IPS-18a (cell line): Measurements from ENCODE around the gene TSR1.

Experiments
- H3K27ac ChIP-seq: one replicate; pipeline ENCODE4 v1.5.1; 2013; ENCODE audit warnings: low read length
- H3K27me3 ChIP-seq: one replicate; pipeline ENCODE4 v1.6.1; 2013; ENCODE audit warnings: mild to moderate bottlenecking, low read length; ENCODE audit not compliant: control insufficient read depth, insufficient read depth
- H3K36me3 ChIP-seq: one replicate; pipeline ENCODE4 v1.6.1; 2013; ENCODE audit warnings: low read depth, low read length; ENCODE audit not compliant: control insufficient read depth
- H3K4me1 ChIP-seq: one replicate; pipeline ENCODE4 v1.6.1; 2013; ENCODE audit warnings: low read depth, low read length; ENCODE audit not compliant: control insufficient read depth
- H3K4me3 ChIP-seq: one replicate; pipeline ENCODE4 v1.5.1; 2013; ENCODE audit warnings: low read length
- H3K9ac ChIP-seq: one replicate; pipeline ENCODE4 v1.6.1; 2013; ENCODE audit warnings: mild to moderate bottlenecking, low read length, moderate library complexity
- H3K9me3 ChIP-seq: one replicate; pipeline ENCODE4 v1.6.1; 2013; ENCODE audit warnings: low read depth, low read length; ENCODE audit not compliant: control insufficient read depth

Gene TSR1

GRCh38 chr17:2336215-2336851 is at the start of gene TSR1:
Gene TSR1, minus strand, starts transcription at chr17:2336457. Its CDS starts 30 bp downstream, at chr17:2336427.
- Histone ChIP-seq H3K27ac (peak within 1 kb of the TSS; percentile 54), H3K4me1 (peaks cover 18% of the 10 kb centered on the region), H3K4me3 (peak within 1 kb of the TSS; percentile 93), H3K36me3 (peaks cover 37% of the 10 kb centered on the region), H3K27me3 (no peaks in the 10 kb centered on the region), H3K9me3 (no peaks in the 10 kb centered on the region), H3K9ac (peak within 1 kb of the TSS; percentile 93)

- Histone ChIP-seq H3K4me3 (no peak overlapping the region), H3K9ac (no peak overlapping the region), H3K36me3 (no peaks in the 10 kb centered on the region), H3K27ac (no peak overlapping the region), H3K4me1 (peaks cover 5% of the 10 kb centered on the region), H3K27me3 (no peaks in the 10 kb centered on the region), H3K9me3 (no peaks in the 10 kb centered on the region)
These were observed 49.3 kb upstream of the TSR1 start for GRCh38 chr17:2385240-2386210.

GRCh38 chr17:2384439-2385127 is 48.3 kb upstream of the TSR1 start:
- Histone ChIP-seq H3K27ac (no peak overlapping the region), H3K36me3 (no peaks in the 10 kb centered on the region), H3K9ac (no peak overlapping the region), H3K4me3 (no peak overlapping the region), H3K27me3 (no peaks in the 10 kb centered on the region), H3K9me3 (no peaks in the 10 kb centered on the region), H3K4me1 (peaks cover 5% of the 10 kb centered on the region)

DNA sequence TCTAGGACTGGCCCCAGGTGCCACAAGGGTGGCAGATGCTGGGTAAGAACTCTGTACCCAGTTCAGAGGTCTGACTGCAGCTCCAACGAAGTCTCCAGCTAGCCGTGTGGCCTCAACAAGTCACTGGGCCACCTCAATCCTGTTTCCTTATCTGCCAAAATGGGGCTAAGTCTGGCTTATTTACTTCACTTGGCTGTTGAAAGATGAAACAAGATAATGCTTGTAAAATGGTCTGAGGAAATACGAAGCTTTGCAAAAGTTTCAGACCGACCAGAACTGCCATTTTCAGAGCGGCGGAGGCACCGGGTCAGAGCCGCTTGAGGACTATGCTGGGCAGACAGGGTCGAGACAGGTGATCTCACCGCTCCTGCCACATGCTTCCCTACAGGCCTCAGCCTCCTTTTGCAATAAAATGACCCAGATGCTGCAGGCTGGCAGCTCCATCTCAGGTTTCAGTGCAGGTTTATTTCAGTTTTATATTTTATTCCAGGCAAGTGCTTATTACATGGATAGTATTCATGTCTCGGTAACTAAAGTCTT is 47.4 kb upstream of the TSR1 start:
- no peaks in the 10 kb centered on the region for H3K27me3 ChIP-seq
- no peak overlapping the region for H3K4me3 ChIP-seq
- no peak overlapping the region for H3K9ac ChIP-seq
- H3K27ac ChIP-seq: no peak overlapping the region
- peaks cover 5% of the 10 kb centered on the region for H3K4me1 ChIP-seq
- H3K9me3 ChIP-seq: no peaks in the 10 kb centered on the region
- H3K36me3 ChIP-seq: no peaks in the 10 kb centered on the region

DNA sequence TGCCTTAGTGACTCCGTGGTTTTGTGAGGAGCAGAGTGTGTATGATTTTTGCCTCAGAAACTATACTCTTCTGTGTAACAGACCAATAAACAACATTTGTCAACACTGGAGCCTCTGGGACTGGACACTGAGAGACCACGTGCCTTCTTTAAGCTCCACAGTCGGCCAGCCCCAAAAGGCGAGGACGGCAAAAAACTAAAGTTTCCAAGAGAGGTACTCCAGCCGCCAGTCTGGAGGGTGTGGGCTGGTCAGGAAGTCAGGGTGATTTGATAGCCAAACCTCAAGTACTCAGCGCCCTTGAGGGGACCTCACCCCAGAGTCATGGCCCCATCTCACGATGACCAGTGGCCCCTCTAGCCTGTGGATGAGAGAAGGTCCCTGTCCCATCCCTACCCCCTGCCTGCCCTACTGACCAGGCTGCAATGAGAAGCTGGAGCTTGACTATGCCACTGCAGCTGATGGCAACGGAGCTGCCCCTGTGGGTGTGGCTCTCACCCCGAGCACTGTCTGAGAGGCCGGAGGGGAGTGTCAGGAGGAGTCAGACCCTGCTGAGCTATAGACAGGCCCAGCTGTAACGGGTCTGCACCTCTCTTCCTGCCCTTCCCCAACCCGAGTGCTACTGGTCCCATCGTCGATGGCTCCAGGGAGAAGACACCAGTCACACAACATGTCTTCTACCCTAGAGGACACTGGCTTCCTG is 44.8 kb upstream of the TSR1 start:
- no peaks in the 10 kb centered on the region for H3K9me3 ChIP-seq
- no peak overlapping the region for H3K27ac ChIP-seq
- no peak overlapping the region for H3K4me3 ChIP-seq
- H3K9ac ChIP-seq: no peak overlapping the region
- peaks cover 5% of the 10 kb centered on the region for H3K4me1 ChIP-seq
- H3K36me3 ChIP-seq: no peaks in the 10 kb centered on the region
- H3K27me3 ChIP-seq: no peaks in the 10 kb centered on the region

GRCh38 chr17:2380226-2380922 is 44.1 kb upstream of the TSR1 start:
- H3K9ac ChIP-seq: no peak overlapping the region
- no peak overlapping the region for H3K4me3 ChIP-seq
- H3K27ac ChIP-seq: no peak overlapping the region
- no peaks in the 10 kb centered on the region for H3K9me3 ChIP-seq
- no peaks in the 10 kb centered on the region for H3K27me3 ChIP-seq
- H3K4me1 ChIP-seq: peaks cover 2% of the 10 kb centered on the region
- no peaks in the 10 kb centered on the region for H3K36me3 ChIP-seq

GRCh38 chr17:2379489-2380225 is 43.4 kb upstream of the TSR1 start:
- H3K9ac ChIP-seq: no peak overlapping the region
- no peaks in the 10 kb centered on the region for H3K27me3 ChIP-seq
- no peak overlapping the region for H3K4me3 ChIP-seq
- no peaks in the 10 kb centered on the region for H3K36me3 ChIP-seq
- H3K4me1 ChIP-seq: no peaks in the 10 kb centered on the region
- no peak overlapping the region for H3K27ac ChIP-seq
- H3K9me3 ChIP-seq: no peaks in the 10 kb centered on the region

GRCh38 chr17:2378905-2379304 is 42.6 kb upstream of the TSR1 start:
- Histone ChIP-seq H3K4me3 (no peak overlapping the region), H3K27me3 (no peaks in the 10 kb centered on the region), H3K36me3 (no peaks in the 10 kb centered on the region), H3K9ac (no peak overlapping the region), H3K27ac (no peak overlapping the region), H3K4me1 (no peaks in the 10 kb centered on the region), H3K9me3 (no peaks in the 10 kb centered on the region)

GRCh38 chr17:2377659-2378058 is 41.4 kb upstream of the TSR1 start:
- no peaks in the 10 kb centered on the region for H3K27me3 ChIP-seq
- no peak overlapping the region for H3K4me3 ChIP-seq
- H3K9me3 ChIP-seq: no peaks in the 10 kb centered on the region
- H3K9ac ChIP-seq: no peak overlapping the region
- H3K4me1 ChIP-seq: no peaks in the 10 kb centered on the region
- H3K27ac ChIP-seq: no peak overlapping the region
- no peaks in the 10 kb centered on the region for H3K36me3 ChIP-seq

DNA sequence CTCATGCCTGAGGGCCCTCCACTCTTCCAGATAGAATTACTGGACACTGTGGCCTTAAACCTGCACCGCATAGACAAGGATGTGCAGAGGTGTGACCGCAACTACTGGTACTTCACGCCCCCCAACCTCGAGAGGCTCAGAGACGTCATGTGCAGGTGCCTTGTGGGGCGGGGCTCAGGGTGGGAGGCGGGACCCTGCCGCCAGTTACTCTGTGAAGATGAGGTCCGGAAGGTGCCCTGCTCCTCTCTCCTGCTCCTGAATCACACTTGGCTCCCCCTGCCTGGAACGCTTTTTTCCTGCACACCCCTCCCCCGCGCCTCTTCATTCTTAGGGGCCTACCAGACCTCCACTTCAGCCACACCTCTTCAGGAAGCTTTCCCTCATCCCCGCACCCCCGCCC is 39.9 kb upstream of the TSR1 start:
- no peaks in the 10 kb centered on the region for H3K9me3 ChIP-seq
- H3K4me1 ChIP-seq: no peaks in the 10 kb centered on the region
- no peak overlapping the region for H3K27ac ChIP-seq
- H3K9ac ChIP-seq: no peak overlapping the region
- H3K27me3 ChIP-seq: no peaks in the 10 kb centered on the region
- H3K4me3 ChIP-seq: no peak overlapping the region
- H3K36me3 ChIP-seq: no peaks in the 10 kb centered on the region
